ENCODE results near the gene C5orf52. TPM values are rescaled to one million over a fixed set of nuclear protein-coding genes. Genes with fewer than 3 reads are reported as not detected.

Gene C5orf52
- total RNA-seq (ENCODE audit: unreplicated experiment): not detected
- long read RNA-seq: 0 reads

DNA sequence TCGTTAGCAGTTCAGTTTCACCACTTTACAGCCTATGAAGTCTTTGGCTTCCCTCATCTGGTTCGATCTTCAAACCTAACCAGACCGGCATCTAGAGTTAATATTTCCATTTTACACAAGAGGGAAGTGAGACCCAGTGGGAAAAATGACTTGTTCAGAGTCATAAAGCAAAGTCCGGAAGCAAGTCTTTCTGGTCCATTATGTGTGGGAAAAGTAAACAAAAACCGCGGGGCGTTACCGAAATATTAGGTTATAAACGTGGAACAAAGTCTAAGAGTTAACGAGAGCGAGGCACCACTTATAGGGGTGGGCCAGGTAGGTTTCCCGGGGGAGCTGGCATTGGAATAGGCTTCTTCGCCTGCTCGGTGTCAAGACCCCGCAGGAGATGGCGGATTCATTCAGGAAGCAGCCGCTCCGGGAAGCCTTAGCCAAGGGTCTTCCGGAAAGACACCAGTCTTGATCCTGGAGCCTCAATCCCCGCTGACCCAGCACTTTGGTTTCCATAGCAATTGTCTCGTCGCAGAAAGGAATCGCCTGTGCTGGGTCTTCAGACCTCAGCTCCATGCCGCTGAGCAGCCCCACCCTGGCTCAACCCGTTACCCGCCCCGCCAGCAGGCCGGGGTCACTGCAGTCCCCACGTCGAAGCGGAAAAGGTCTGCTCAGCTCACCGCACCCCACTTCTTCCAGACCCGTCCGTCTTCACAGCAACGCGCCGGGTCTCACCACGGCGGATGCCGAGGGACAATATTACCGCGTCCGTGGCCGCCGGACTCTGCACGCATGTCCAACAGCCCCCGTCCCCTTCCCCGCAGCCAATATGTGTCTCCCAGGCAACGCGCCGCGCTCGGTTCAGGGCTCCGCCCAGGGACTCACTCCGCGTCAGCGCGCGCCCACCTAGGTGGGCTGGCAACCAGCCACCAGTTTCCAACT, at the start of gene C5orf52:
Gene C5orf52, plus strand, starts transcription at position 872 of the 930 bp plus-strand sequence. CDS start 82 bp downstream, outside the sequence.
- peak within 1 kb of the TSS; percentile 95 for H3K4me3 Mint-ChIP-seq (ENCODE audit: unreplicated experiment)
- H3K36me3 Mint-ChIP-seq (ENCODE audit: low read depth, unreplicated experiment): no peaks in the 10 kb centered on the region

DNA sequence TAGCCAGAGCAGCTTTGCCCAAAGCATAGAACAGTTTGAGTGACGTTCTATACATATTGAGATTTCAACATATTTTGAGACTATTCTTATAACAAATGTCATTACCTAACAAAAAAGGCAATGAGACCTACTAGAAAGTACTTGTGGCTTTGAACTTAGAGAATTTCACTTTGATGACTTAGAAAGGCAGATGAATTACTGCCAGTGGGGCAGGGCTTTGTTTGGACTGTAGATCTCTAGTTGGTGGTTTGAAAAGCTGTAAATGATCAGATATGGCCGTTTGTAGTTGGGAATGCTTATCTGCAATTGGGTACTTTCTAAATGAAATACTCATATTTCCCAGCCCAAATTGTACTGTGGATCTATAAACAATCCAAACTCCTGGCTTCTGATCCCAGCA, 47.2 kb upstream of the C5orf52 start:
- TF ChIP-seq, protein P1, sequence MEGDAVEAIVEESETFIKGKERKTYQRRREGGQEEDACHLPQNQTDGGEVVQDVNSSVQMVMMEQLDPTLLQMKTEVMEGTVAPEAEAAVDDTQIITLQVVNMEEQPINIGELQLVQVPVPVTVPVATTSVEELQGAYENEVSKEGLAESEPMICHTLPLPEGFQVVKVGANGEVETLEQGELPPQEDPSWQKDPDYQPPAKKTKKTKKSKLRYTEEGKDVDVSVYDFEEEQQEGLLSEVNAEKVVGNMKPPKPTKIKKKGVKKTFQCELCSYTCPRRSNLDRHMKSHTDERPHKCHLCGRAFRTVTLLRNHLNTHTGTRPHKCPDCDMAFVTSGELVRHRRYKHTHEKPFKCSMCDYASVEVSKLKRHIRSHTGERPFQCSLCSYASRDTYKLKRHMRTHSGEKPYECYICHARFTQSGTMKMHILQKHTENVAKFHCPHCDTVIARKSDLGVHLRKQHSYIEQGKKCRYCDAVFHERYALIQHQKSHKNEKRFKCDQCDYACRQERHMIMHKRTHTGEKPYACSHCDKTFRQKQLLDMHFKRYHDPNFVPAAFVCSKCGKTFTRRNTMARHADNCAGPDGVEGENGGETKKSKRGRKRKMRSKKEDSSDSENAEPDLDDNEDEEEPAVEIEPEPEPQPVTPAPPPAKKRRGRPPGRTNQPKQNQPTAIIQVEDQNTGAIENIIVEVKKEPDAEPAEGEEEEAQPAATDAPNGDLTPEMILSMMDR (IDR thresholded peaks at IDR 0.05; ENCODE audit: unreplicated experiment): no peak
- Mint-ChIP-seq H3K4me1 (ENCODE audit: unreplicated experiment) (no peaks in the 10 kb centered on the region), H3K4me3 (ENCODE audit: unreplicated experiment) (no peak overlapping the region), H3K36me3 (ENCODE audit: low read depth, unreplicated experiment) (no peaks in the 10 kb centered on the region), H3K27ac (ENCODE audit: unreplicated experiment) (no peak overlapping the region), H3K27me3 (ENCODE audit: unreplicated experiment) (no peaks in the 10 kb centered on the region), H3K9me3 (ENCODE audit: unreplicated experiment) (no peaks in the 10 kb centered on the region)
- no peak for DNase-seq (ENCODE audit: low spot score)

More for the DNA sequence above, at the start of gene C5orf52:
- peak within 1 kb of the TSS; percentile 92 for H3K27ac Mint-ChIP-seq (ENCODE audit: unreplicated experiment)
- no peaks in the 10 kb centered on the region for H3K9me3 Mint-ChIP-seq (ENCODE audit: unreplicated experiment)
- peak; percentile 63 for DNase-seq (ENCODE audit: low spot score)
- H3K27me3 Mint-ChIP-seq (ENCODE audit: unreplicated experiment): peaks cover 15% of the 10 kb centered on the region
- peaks cover 11% of the 10 kb centered on the region for H3K4me1 Mint-ChIP-seq (ENCODE audit: unreplicated experiment)
- TF ChIP-seq, protein P1 (IDR thresholded peaks at IDR 0.05; ENCODE audit: unreplicated experiment): no peak

DNA sequence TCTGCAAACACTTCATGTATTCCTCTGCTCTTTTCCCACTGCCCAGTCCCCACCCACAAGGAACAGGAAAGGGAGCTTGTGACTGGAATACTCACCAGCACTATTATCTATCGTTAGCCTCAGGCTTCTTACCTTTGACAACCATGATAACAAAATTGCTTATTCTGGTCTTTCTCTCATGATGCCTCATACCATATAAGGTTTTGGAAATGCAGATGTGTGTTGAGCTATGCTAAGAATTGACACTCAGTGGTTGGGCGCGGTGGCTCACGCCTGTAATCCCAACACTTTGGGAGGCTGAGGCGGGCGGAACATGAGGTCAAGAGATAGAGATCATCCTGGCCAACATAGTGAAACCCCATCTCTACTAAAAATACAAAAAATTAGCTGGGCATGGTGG, 44.5 kb upstream of the C5orf52 start:
- TF ChIP-seq, protein P1 (IDR thresholded peaks at IDR 0.05; ENCODE audit: unreplicated experiment): no peak
- Mint-ChIP-seq H3K4me3 (ENCODE audit: unreplicated experiment) (no peak overlapping the region), H3K9me3 (ENCODE audit: unreplicated experiment) (no peaks in the 10 kb centered on the region), H3K36me3 (ENCODE audit: low read depth, unreplicated experiment) (no peaks in the 10 kb centered on the region), H3K27ac (ENCODE audit: unreplicated experiment) (no peak overlapping the region), H3K4me1 (ENCODE audit: unreplicated experiment) (no peaks in the 10 kb centered on the region), H3K27me3 (ENCODE audit: unreplicated experiment) (no peaks in the 10 kb centered on the region)
- no peak for DNase-seq (ENCODE audit: low spot score)

DNA sequence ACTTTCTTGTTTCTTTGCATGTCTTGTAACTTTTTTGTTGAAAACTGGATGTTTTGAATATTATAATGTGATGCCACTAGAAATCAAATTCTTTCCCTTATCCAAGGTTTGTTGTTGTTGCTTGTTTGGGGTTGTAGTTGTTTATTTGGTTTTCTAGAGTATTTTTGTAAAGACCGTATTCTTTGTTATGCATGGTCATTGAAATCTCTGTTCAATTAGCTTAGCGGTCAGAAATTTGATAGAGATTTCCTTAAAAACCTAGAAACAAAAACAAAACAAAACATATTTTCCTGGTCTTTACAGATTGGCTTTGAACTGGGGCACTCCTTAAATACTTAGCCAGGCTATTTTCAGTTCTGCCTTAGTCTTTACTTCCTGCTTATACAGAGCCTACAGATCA, 41.0 kb upstream of the C5orf52 start:
- Mint-ChIP-seq H3K4me3 (ENCODE audit: unreplicated experiment) (no peak overlapping the region), H3K36me3 (ENCODE audit: low read depth, unreplicated experiment) (no peaks in the 10 kb centered on the region), H3K27me3 (ENCODE audit: unreplicated experiment) (no peaks in the 10 kb centered on the region), H3K9me3 (ENCODE audit: unreplicated experiment) (no peaks in the 10 kb centered on the region), H3K27ac (ENCODE audit: unreplicated experiment) (no peak overlapping the region), H3K4me1 (ENCODE audit: unreplicated experiment) (no peaks in the 10 kb centered on the region)
- DNase-seq (ENCODE audit: low spot score): no peak
- TF ChIP-seq, protein P1 (IDR thresholded peaks at IDR 0.05; ENCODE audit: unreplicated experiment): no peak
